Measurements from ENCODE around the gene DDAH1. TPM values are rescaled to one million over a fixed set of nuclear protein-coding genes. Genes with fewer than 3 reads are reported as not detected.

DDAH1 gene
- polyA plus RNA-seq, 3 donors, result 5.4 to 9.1 (median 5.6) TPM

- WGBS, 3 donors, result 31 to 54% (median 37%) methylated on average over 11 of the region's 11 CpGs
- no peak overlapping the region for H3K27ac ChIP-seq (ENCODE audit: low read depth, low read length)
Measured at GRCh38 chr1:85297855-85298629, 166.9 kb downstream of the DDAH1 start.

- 5 to 48% (median 45%) methylated on average over 1 of the region's 1 CpG for WGBS, 3 donors
- no peak overlapping the region for H3K27ac ChIP-seq (ENCODE audit: low read depth, low read length)
Measured at GRCh38 chr1:85297538-85297854, 167.5 kb downstream of the DDAH1 start.

GRCh38 chr1:85296980-85297379 is 168.0 kb downstream of the DDAH1 start:
- WGBS, 3 donors, result 60 to 72% (median 63%) methylated on average over 1 of the region's 1 CpG
- H3K27ac ChIP-seq (ENCODE audit: low read depth, low read length), result no peak overlapping the region

- H3K27ac ChIP-seq (ENCODE audit: low read depth, low read length), result no peak overlapping the region
- 70 to 87% (median 78%) methylated on average over 4 of the region's 4 CpGs for WGBS, 3 donors
Measured at GRCh38 chr1:85295654-85296053, 169.3 kb downstream of the DDAH1 start.

GRCh38 chr1:85295006-85295431 is 169.9 kb downstream of the DDAH1 start:
- no peak overlapping the region for H3K27ac ChIP-seq (ENCODE audit: low read depth, low read length)
- 45 to 59% (median 48%) methylated on average over 3 of the region's 3 CpGs for WGBS, 3 donors

GRCh38 chr1:85290826-85291225 is 174.1 kb downstream of the DDAH1 start:
- H3K27ac ChIP-seq (ENCODE audit: low read depth, low read length), result no peak overlapping the region
- 97 to 100% (median 100%) methylated on average over 2 of the region's 2 CpGs for whole genome bisulfite sequencing, 3 donors

- 77 to 86% (median 80%) methylated on average over 4 of the region's 4 CpGs for WGBS, 3 donors
- H3K27ac ChIP-seq (ENCODE audit: low read depth, low read length), result no peak overlapping the region
Measured at GRCh38 chr1:85289848-85290335, 175.1 kb downstream of the DDAH1 start.

- H3K27ac ChIP-seq (ENCODE audit: low read depth, low read length), result no peak overlapping the region
- WGBS, 3 donors, result 87 to 96% (median 88%) methylated on average over 9 of the region's 9 CpGs
Measured at GRCh38 chr1:85289207-85289847, 175.6 kb downstream of the DDAH1 start.

DNA sequence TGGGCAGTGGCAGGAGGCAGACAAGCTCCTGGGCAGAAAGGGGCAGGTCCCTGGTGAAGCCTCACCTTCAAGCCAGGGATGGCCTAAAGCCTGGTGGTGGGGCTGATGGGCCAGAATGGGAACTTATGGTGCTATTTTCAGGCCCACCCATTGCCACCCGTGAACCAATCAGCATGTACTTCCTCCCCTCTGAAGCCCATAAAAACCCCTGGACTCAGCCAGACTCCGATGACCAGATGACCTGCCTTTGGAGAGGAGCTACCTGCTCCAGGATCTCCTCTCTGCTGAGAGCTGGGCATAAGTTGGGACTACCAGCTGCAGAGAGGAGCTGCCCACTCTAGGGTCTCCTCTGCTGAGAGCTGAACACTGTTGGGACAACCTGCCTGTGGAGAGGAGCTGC is 180.8 kb downstream of the DDAH1 start:
- WGBS, 3 donors, result 92 to 94% (median 94%) methylated on average over 2 of the region's 2 CpGs
- H3K27ac ChIP-seq (ENCODE audit: low read depth, low read length), result no peak overlapping the region

DNA sequence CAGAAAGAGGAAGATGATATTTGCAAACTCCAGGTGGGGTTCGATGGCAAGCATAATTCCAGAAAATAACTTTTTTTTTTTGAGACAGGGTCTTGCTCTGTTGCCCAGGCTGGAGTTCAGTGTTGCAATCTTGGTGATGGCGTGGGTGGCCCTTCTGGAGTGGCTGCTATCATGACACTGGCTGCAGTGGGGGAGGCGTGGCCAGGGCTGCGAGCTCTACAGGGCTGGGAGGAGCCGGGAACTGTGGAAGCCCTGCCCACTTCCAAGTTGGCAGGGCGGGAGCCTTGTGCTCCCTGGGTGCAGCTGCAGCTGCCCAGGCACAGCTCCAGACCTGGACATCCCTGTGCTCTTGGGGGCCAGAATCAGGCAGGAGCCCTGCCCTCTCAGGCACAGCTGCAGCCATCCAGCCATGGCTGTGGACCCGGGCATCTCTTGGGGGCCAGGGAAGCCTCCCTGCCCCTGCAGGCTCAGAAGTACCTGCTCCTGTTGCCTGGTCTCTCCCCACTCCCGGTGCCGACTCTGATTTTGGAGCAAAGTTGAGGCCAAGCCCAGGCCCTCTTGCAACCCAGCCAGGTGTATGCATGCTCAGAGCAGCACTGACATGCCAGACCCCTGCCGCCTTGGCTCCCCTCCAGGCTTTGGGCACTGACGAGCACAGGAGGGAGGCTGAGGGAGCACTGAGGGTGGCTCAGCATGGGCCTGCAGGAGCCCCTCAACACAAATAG is 181.3 kb downstream of the DDAH1 start:
- no peak overlapping the region for H3K27ac ChIP-seq (ENCODE audit: low read depth, low read length)
- 59 to 88% (median 86%) methylated on average over 11 of the region's 11 CpGs for WGBS, 3 donors

- 88 to 96% (median 93%) methylated on average over 1 of the region's 1 CpG for WGBS, 3 donors
- H3K27ac ChIP-seq (ENCODE audit: low read depth, low read length), result no peak overlapping the region
Measured at GRCh38 chr1:85282424-85282823, 182.5 kb downstream of the DDAH1 start.

- H3K27ac ChIP-seq (ENCODE audit: low read depth, low read length), result no peak overlapping the region
- WGBS, 3 donors, result 49 to 69% (median 54%) methylated on average over 4 of the region's 4 CpGs
Measured at GRCh38 chr1:85280636-85281035, 184.3 kb downstream of the DDAH1 start.

DNA sequence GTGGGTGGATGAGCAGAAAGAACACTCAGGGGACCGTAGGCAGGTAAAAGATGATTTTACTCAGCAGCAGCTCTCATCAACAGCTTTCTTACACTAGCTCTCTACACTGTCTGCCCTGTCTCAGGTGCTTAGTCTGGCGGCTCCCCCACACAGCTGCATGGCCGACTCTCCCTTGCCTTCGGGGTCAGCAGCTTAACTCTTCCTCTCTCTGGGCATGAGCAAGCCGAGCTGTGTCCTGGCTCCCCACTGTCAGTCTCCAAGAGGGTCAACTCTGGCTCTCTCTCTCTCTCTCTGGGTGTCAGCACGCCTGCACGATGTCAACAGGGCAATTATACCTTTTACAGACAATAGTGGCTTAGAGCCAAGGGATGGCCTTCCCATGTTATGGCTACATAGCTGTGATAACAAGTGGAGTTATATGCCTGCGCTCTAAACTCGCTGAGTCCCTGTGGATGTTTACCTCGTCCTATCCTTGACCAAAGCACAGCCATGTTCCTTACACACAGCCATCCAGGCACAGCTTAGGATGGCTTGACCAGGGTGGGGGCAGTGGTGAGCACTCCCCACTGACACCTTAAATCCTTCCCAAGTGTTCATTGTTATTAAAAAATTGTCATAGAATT is 185.4 kb downstream of the DDAH1 start:
- 72 to 79% (median 76%) methylated on average over 10 of the region's 10 CpGs for WGBS, 3 donors
- H3K27ac ChIP-seq (ENCODE audit: low read depth, low read length), result no peak overlapping the region

- 8 to 9% (median 9%) methylated on average over 2 of the region's 2 CpGs for WGBS, 3 donors
- H3K27ac ChIP-seq (ENCODE audit: low read depth, low read length), result no peak overlapping the region
Measured at GRCh38 chr1:85278853-85279314, 186.1 kb downstream of the DDAH1 start.

DNA sequence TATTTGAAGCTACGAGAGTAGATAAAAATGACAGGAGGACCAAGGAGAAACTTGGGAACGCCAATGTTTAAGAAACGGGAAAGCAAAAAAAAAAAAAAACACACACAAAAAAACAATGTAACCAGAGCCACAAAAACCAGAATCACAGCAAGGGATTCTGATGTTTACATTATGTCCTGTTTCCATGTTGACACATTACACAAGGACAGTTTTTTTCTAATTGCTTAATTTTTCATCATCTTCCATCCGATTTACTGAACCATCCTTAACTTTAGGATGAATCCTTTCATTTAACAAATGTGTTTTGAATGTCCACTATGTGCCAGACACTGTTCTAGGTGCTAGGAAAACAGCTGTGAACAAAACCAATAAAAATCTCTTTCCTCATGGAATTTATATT is 187.2 kb downstream of the DDAH1 start:
- 87 to 90% (median 88%) methylated on average over 4 of the region's 4 CpGs for WGBS, 3 donors
- H3K27ac ChIP-seq (ENCODE audit: low read depth, low read length), result no peak overlapping the region

GRCh38 chr1:85276978-85277639 is 187.8 kb downstream of the DDAH1 start:
- no peak overlapping the region for H3K27ac ChIP-seq (ENCODE audit: low read depth, low read length)
- WGBS, 3 donors, result 55 to 65% (median 64%) methylated on average over 11 of the region's 11 CpGs

GRCh38 chr1:85276215-85276977 is 188.6 kb downstream of the DDAH1 start, which contains the start of gene BCL10:
TSS of gene BCL10 (minus strand) at chr1:85276632. CDS start at chr1:85276352, 280 bp downstream.
- H3K27ac ChIP-seq (ENCODE audit: low read depth, low read length), result peak within 1 kb of the TSS; percentile 80
- WGBS, 3 donors, result 0% methylated on average over 65 to 78 of the region's 78 CpGs
